Measurements from ENCODE around the gene DET1.
"Not testable (repeated sequence)": the region's sequence is repeated elsewhere in the genome, so short reads cannot be mapped to it uniquely, and the experiment has no call there.

DET1 gene

GRCh38 chr15:88546248-88547129 lies at the start of gene DET1:
DET1 (minus strand) TSS chr15:88546681; CDS start chr15:88531705, 14,976 bp downstream.
- DNase-seq: peak; percentile 92

GRCh38 chr15:88591384-88591783 lies 44.9 kb upstream of the DET1 start:
- no peak for DNase-seq

GRCh38 chr15:88590759-88591158 lies 44.3 kb upstream of the DET1 start:
- no peak for DNase-seq

GRCh38 chr15:88586401-88587162 lies 40.1 kb upstream of the DET1 start:
- DNase-seq: no peak

- DNase-seq: no peak
These were observed 34.1 kb upstream of the DET1 start for GRCh38 chr15:88580532-88580931.

- DNase-seq: no peak
These were observed 32.8 kb upstream of the DET1 start for GRCh38 chr15:88579322-88579721.

GRCh38 chr15:88574655-88575054 lies 28.2 kb upstream of the DET1 start:
- no peak for DNase-seq

- no peak for DNase-seq
These were observed 27.6 kb upstream of the DET1 start for GRCh38 chr15:88574077-88574476.

- DNase-seq: no peak
These were observed 25.4 kb upstream of the DET1 start for GRCh38 chr15:88571852-88572259.

- no peak for DNase-seq
These were observed 24.8 kb upstream of the DET1 start for GRCh38 chr15:88571153-88571851.

GRCh38 chr15:88568589-88568988 lies 22.1 kb upstream of the DET1 start:
- no peak for DNase-seq

GRCh38 chr15:88564741-88565140 lies 18.3 kb upstream of the DET1 start:
- no peak for DNase-seq

- no peak for DNase-seq
These were observed 17.2 kb upstream of the DET1 start for GRCh38 chr15:88563638-88564037.

GRCh38 chr15:88559565-88559964 lies 13.1 kb upstream of the DET1 start:
- DNase-seq: not testable (repeated sequence)

- not testable (repeated sequence) for DNase-seq
These were observed 11.5 kb upstream of the DET1 start for GRCh38 chr15:88558026-88558425.

GRCh38 chr15:88548009-88548408 lies 1.5 kb upstream of the DET1 start:
- DNase-seq: not testable (repeated sequence)

- not testable (repeated sequence) for DNase-seq
These were observed 768 bp downstream of the DET1 start for GRCh38 chr15:88545578-88546247.

- DNase-seq: no peak
These were observed 3.3 kb downstream of the DET1 start for GRCh38 chr15:88543065-88543776.

- DNase-seq: no peak
These were observed 4.1 kb downstream of the DET1 start for GRCh38 chr15:88542342-88542733.

GRCh38 chr15:88541709-88542341 lies 4.7 kb downstream of the DET1 start:
- no peak for DNase-seq

- not testable (repeated sequence) for DNase-seq
These were observed 5.4 kb downstream of the DET1 start for GRCh38 chr15:88541111-88541510.

GRCh38 chr15:88540350-88540749 lies 6.1 kb downstream of the DET1 start:
- DNase-seq: not testable (repeated sequence)

Data from activated CD8-positive, alpha-beta memory T cell treated with anti-CD3 and anti-CD28 coated beads, Interleukin-2, amount 50 U/mL, for 48 hours (primary cell).